ENCODE measurements around the gene DYNLRB1. TPM values are rescaled to one million over a fixed set of nuclear protein-coding genes. Genes with fewer than 3 reads are reported as not detected.

DYNLRB1 gene
- total and polyA plus RNA-seq, 2 of the 13 experiments (the other 11 are each of a cell fraction or from before 2014, with no cell fraction given) = 140 to 244 TPM

GRCh38 chr20:34538671-34539123, 22.5 kb downstream of the DYNLRB1 start (continued):
- TF ChIP-seq, protein P1, sequence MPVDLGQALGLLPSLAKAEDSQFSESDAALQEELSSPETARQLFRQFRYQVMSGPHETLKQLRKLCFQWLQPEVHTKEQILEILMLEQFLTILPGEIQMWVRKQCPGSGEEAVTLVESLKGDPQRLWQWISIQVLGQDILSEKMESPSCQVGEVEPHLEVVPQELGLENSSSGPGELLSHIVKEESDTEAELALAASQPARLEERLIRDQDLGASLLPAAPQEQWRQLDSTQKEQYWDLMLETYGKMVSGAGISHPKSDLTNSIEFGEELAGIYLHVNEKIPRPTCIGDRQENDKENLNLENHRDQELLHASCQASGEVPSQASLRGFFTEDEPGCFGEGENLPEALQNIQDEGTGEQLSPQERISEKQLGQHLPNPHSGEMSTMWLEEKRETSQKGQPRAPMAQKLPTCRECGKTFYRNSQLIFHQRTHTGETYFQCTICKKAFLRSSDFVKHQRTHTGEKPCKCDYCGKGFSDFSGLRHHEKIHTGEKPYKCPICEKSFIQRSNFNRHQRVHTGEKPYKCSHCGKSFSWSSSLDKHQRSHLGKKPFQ (CRISPR knock-in tag; IDR thresholded peaks at IDR 0.05; ENCODE audit: insufficient replicate concordance) = no peak
- TF ChIP-seq, protein P2, sequence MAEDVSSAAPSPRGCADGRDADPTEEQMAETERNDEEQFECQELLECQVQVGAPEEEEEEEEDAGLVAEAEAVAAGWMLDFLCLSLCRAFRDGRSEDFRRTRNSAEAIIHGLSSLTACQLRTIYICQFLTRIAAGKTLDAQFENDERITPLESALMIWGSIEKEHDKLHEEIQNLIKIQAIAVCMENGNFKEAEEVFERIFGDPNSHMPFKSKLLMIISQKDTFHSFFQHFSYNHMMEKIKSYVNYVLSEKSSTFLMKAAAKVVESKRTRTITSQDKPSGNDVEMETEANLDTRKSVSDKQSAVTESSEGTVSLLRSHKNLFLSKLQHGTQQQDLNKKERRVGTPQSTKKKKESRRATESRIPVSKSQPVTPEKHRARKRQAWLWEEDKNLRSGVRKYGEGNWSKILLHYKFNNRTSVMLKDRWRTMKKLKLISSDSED (CRISPR knock-in tag; IDR thresholded peaks at IDR 0.05) = no peak
- TF ChIP-seq ELF1 (CRISPR knock-in tag; IDR thresholded peaks at IDR 0.05) = no peak
- TF ChIP-seq, protein P3, sequence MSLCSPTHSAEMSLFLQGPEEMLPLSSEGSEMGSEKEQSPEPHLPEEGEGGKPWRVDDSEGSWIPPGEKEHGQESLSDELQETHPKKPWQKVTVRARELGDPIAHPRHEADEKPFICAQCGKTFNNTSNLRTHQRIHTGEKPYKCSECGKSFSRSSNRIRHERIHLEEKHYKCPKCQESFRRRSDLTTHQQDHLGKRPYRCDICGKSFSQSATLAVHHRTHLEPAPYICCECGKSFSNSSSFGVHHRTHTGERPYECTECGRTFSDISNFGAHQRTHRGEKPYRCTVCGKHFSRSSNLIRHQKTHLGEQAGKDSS (CRISPR knock-in tag; IDR thresholded peaks at IDR 0.05; ENCODE audit: borderline replicate concordance, low read depth) = no peak
- TF ChIP-seq ZNF75D (CRISPR knock-in tag; IDR thresholded peaks at IDR 0.05; ENCODE audit: borderline replicate concordance) = no peak
- TF ChIP-seq NCOA5 (CRISPR knock-in tag; IDR thresholded peaks at IDR 0.05) = no peak
- TF ChIP-seq, protein P4, sequence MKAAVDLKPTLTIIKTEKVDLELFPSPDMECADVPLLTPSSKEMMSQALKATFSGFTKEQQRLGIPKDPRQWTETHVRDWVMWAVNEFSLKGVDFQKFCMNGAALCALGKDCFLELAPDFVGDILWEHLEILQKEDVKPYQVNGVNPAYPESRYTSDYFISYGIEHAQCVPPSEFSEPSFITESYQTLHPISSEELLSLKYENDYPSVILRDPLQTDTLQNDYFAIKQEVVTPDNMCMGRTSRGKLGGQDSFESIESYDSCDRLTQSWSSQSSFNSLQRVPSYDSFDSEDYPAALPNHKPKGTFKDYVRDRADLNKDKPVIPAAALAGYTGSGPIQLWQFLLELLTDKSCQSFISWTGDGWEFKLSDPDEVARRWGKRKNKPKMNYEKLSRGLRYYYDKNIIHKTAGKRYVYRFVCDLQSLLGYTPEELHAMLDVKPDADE (CRISPR knock-in tag; IDR thresholded peaks at IDR 0.05) = no peak
- TF ChIP-seq RXRA (CRISPR knock-in tag; IDR thresholded peaks at IDR 0.05) = peak; percentile 99
- no peak for TF ChIP-seq TMF1 (CRISPR knock-in tag; IDR thresholded peaks at IDR 0.05; ENCODE audit: low read depth)
- no peak for TF ChIP-seq ZNF24 (IDR thresholded peaks at IDR 0.05)
- no peak for TF ChIP-seq RBFOX2 (IDR thresholded peaks at IDR 0.05; ENCODE audit: low read depth, low read length)
- TF ChIP-seq ZNF34 (CRISPR knock-in tag; IDR thresholded peaks at IDR 0.05; ENCODE audit: borderline replicate concordance) = no peak
- TF ChIP-seq ZNF234 (CRISPR knock-in tag; conservative IDR thresholded peaks at IDR 0.05) = no peak
- no peak for TF ChIP-seq ZNF232 (CRISPR knock-in tag; IDR thresholded peaks at IDR 0.05; ENCODE audit: borderline replicate concordance)
- no peak for TF ChIP-seq KLF12 (CRISPR knock-in tag; IDR thresholded peaks at IDR 0.05; ENCODE audit: borderline replicate concordance)
- no peak for TF ChIP-seq ZSCAN12 (CRISPR knock-in tag; IDR thresholded peaks at IDR 0.05)
- no peak for TF ChIP-seq ZNF282 (IDR thresholded peaks at IDR 0.05; ENCODE audit: partially characterized antibody)
- TF ChIP-seq DBP (CRISPR knock-in tag; IDR thresholded peaks at IDR 0.05; ENCODE audit: not compliant biosample characterization) = no peak
- TF ChIP-seq, protein P5, sequence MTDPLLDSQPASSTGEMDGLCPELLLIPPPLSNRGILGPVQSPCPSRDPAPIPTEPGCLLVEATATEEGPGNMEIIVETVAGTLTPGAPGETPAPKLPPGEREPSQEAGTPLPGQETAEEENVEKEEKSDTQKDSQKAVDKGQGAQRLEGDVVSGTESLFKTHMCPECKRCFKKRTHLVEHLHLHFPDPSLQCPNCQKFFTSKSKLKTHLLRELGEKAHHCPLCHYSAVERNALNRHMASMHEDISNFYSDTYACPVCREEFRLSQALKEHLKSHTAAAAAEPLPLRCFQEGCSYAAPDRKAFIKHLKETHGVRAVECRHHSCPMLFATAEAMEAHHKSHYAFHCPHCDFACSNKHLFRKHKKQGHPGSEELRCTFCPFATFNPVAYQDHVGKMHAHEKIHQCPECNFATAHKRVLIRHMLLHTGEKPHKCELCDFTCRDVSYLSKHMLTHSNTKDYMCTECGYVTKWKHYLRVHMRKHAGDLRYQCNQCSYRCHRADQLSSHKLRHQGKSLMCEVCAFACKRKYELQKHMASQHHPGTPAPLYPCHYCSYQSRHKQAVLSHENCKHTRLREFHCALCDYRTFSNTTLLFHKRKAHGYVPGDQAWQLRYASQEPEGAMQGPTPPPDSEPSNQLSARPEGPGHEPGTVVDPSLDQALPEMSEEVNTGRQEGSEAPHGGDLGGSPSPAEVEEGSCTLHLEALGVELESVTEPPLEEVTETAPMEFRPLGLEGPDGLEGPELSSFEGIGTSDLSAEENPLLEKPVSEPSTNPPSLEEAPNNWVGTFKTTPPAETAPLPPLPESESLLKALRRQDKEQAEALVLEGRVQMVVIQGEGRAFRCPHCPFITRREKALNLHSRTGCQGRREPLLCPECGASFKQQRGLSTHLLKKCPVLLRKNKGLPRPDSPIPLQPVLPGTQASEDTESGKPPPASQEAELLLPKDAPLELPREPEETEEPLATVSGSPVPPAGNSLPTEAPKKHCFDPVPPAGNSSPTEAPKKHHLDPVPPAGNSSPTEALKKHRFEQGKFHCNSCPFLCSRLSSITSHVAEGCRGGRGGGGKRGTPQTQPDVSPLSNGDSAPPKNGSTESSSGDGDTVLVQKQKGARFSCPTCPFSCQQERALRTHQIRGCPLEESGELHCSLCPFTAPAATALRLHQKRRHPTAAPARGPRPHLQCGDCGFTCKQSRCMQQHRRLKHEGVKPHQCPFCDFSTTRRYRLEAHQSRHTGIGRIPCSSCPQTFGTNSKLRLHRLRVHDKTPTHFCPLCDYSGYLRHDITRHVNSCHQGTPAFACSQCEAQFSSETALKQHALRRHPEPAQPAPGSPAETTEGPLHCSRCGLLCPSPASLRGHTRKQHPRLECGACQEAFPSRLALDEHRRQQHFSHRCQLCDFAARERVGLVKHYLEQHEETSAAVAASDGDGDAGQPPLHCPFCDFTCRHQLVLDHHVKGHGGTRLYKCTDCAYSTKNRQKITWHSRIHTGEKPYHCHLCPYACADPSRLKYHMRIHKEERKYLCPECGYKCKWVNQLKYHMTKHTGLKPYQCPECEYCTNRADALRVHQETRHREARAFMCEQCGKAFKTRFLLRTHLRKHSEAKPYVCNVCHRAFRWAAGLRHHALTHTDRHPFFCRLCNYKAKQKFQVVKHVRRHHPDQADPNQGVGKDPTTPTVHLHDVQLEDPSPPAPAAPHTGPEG (CRISPR knock-in tag; IDR thresholded peaks at IDR 0.05) = no peak

All from HepG2 (cell line).